GM12873 (cell line): ENCODE data around the gene NENF.

Experiments
- CTCF ChIP-seq: IDR thresholded peaks from 2 replicates; pipeline ENCODE4 v1.5.1; 2012; ENCODE audit warnings: low read depth, mild to moderate bottlenecking, moderate library complexity, low read length, control low read depth; ENCODE audit not compliant: insufficient read depth; ENCODE audit errors: missing control alignments

NENF gene

DNA sequence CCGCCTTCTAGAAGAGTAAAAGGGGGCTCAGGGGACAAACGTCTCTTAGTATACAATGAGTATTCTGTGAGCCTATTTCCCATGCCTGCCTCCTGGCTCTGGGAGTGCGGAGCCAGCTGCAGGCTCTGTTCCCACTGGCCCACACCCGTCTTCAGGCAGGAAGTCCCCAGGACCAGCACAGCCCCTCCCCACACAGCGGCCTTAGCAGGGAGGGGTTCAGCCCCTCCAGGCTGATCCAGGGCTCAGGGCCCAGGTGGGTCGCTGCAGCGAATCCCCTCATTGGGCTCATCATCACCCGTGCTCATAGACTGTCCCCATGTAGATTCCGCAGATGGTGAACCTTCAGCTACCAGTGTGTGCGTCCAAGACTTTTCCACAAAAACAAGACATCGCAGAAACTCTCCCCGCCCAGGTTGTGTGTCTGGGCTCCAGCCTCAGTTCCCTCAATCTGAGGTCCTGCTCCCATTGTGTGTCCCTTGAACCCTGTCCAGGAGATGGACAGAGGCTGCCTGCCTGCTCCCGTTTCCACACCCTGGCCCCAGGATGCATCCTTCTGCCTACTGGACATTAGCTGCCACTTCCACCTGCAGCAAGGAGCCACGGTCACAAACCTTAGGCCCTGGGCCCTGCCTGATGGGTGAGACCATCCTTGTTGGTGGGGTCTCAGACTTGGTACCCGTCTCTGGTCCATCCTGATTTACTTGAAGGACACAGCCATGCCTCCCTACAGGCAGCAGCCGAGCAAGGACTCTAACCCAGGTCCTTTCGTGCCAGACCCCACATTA is 39.4 kb downstream of the NENF start:
- TF ChIP-seq CTCF: no peak

DNA sequence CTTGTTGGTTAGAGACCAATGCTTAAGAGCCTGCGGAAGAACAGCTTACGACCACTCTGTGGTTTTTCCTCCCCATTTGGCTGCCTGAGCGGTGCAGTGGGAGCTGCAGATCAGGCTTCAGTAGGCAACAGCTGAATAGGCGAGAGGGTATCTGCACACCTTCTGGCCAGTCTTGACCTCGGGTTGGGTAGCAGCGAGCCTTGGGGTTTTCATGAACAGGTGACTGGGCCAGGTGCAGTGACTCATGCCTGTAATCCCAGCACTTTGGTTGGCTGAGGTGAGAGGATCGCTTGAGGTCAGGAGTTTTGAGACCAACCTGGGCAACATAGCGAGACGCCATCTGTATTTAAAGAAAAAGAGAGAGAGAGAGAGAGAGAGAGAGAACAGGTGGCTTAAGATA is 41.0 kb downstream of the NENF start:
- TF ChIP-seq CTCF: no peak

- TF ChIP-seq CTCF: no peak
Observed at GRCh38 chr1:212475151-212475550, 42.4 kb downstream of the NENF start.

- TF ChIP-seq CTCF: peak; percentile 97
Observed at GRCh38 chr1:212477014-212477679, 44.4 kb downstream of the NENF start.

DNA sequence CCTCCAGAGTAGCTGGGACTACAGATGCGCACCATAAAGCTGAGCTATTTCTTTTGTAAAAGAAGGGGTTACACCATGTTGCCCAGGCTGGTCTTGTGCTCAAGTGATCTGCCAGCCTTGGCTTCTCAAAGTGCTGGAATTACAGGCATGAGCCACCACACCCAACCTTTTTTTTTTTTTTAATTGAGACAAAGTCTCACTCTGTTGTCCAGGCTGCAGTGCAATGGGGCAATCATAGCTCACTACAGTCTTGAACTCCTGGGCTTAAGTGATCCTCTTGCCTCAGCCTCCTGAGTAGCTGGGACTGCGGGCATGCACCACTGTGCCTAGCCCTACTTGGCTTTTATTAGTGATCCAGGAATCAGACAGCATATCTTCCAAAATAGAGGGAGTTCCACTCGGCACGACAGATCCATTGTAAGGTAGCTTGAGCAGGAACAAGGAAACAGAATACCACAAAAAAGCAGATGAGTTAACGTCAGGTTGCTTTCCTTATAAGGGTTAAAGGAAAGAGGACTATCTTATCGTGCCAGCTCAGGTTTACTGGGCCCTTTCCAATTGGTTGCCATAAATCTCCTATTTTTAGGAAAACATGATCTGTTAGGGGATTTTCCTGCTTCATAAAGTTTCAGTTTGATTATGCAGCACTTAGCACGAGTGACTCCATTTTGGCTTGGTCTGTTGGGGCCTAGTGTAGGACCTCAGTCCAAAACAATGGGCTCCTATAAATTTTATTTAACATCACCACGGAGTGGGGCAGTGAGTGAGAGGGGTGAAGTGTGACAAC is 45.2 kb downstream of the NENF start:
- TF ChIP-seq CTCF: no peak

GRCh38 chr1:212478467-212479025 is 45.8 kb downstream of the NENF start:
- no peak for TF ChIP-seq CTCF

DNA sequence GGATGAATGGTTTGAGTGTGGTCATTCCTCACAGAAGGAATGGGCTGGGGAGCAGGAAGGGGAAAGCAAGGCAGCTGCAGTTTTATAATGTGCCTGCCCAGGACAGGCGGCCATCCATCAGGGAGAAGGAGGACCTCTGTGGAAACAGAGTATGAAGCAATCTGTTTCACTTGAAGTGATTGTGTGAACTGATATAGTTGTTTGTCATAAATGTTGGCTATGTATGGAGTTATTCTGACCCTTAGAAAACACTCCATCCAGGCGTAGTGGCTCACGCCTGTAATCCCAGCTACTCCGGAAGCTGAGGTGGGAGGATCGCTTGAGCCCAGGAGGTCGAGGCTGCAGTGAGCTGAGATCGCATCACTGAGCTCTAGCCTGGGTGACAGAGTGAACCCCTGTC is 46.5 kb downstream of the NENF start:
- TF ChIP-seq CTCF: no peak
